Lung (tissue), 12 donors: ENCODE measurements around the gene MED31. TPM values are rescaled to one million over a fixed set of nuclear protein-coding genes. Genes with fewer than 3 reads are reported as not detected.

ENCODE experiments used
- ATAC-seq: fragments of 200-7000 bp; cut with Tn5 transposase; one replicate; pipeline ENCODE4 v1.9.1; 2020; ENCODE audit warnings: moderate number of reproducible peaks; ENCODE audit not compliant: insufficient read depth, low FRiP score
- DNase-seq, 3 donors: peaks; one replicate each; pipeline ENCODE4 v3.0.0-alpha.2; 2013 to 2017
- H3K27ac ChIP-seq, 2 donors: one replicate each; pipeline ENCODE4 v1.5.1; 2013; ENCODE audit warnings: mild to moderate bottlenecking in 2 of 2, moderate library complexity in 2 of 2, control low read depth in 1 of 2, inconsistent platforms in 1 of 2, low read depth in 1 of 2, low read length in 1 of 2
- H3K27me3 ChIP-seq, 3 donors: one replicate each; pipeline ENCODE4 v1.5.1; 2013; ENCODE audit warnings: low read length in 2 of 3; ENCODE audit not compliant: control insufficient read depth in 3 of 3, insufficient read depth in 3 of 3
- H3K36me3 ChIP-seq, 4 donors: one replicate each; pipeline ENCODE4 v1.5.1; 2013; ENCODE audit warnings: low read length in 4 of 4, mild to moderate bottlenecking in 1 of 4, moderate library complexity in 1 of 4; ENCODE audit not compliant: control insufficient read depth in 4 of 4, insufficient read depth in 4 of 4
- H3K4me1 ChIP-seq, 5 donors: one replicate each; pipeline ENCODE4 v1.5.1; 2013; ENCODE audit warnings: low read length in 5 of 5, mild to moderate bottlenecking in 2 of 5, moderate library complexity in 1 of 5; ENCODE audit not compliant: control insufficient read depth in 5 of 5, insufficient read depth in 5 of 5
- H3K4me3 ChIP-seq: one replicate; pipeline ENCODE4 v1.5.1; 2013; ENCODE audit warnings: mild to moderate bottlenecking, control low read depth, moderate library complexity
- H3K9ac ChIP-seq, 2 donors: one replicate each; pipeline ENCODE4 v1.5.1; 2013; ENCODE audit warnings: low read length in 2 of 2, control low read depth in 1 of 2; ENCODE audit not compliant: insufficient read depth in 1 of 2
- H3K9me3 ChIP-seq, 4 donors: one replicate each; pipeline ENCODE4 v1.5.1; 2013; ENCODE audit warnings: low read length in 3 of 4, mild to moderate bottlenecking in 1 of 4, moderate library complexity in 1 of 4; ENCODE audit not compliant: control insufficient read depth in 4 of 4, insufficient read depth in 3 of 4
- CTCF ChIP-seq: IDR thresholded peaks from 2 replicates; pipeline ENCODE4 v1.5.1; 2012; ENCODE audit warnings: mild to moderate bottlenecking; ENCODE audit errors: control extremely low read depth, extremely low read depth
- WGBS, 2 donors: extraction: QIAGEN DNeasy Blood & Tissue Kit; methylation state at CpG; one replicate each; pipeline ENCODE4 v1.1.7; 2013; 5-methylcytosine and 5-hydroxymethylcytosine counted together
- polyA plus RNA-seq, 2 donors: library from polyadenylated mRNA; stranded (reverse); fragments of 200-250 nt; gene quantifications; one replicate each; pipeline ENCODE4 v1.2.1, GENCODE V29; 2013
- total RNA-seq, 2 donors: library from RNA; depleted of rRNA in 1 of 2; stranded (reverse); fragments of >200 nt in 1 of 2; gene quantifications; one replicate each; pipeline ENCODE4 v1.2.1, GENCODE V29; 2014 to 2021
- donor health status: control.
- donor health status: control.
- donor health status: Bipolar disorder and iron deficiency.
- donor health status: healthy.
- donor health status: DM: yes; HTN: yes; CAD: no.

Gene MED31
- total and polyA plus RNA-seq, 4 donors, result 16.6 to 27.7 (median 19.2) TPM

DNA sequence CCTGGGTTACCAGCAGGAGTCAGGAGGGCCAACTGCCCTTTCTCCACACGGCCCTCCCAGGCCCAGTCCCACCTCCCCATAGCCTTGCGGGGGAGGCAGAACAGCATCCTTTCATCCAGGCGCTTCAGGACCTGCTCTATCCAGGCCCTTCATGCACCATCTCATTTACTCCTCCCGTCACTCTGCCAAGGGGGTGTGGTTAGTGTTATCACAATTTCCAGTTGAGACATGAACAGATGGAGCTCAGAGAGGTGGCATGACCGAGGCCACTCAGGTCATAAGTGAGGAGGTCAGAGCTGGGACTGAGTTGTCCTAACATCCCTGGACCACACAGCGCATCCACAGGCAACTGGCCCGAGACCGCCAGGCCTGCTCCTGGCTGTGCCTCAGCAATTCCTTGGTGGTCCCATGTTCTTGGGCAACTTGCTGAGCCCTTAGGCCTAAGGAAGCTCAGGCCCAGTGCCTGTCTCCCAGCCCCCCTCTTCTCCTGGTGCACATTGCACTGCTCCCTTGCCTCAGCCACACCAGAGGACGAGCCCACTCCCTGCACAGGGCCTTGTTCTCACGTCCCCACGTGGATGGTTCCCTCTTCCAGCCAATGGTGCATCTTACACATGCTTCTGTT, 23.9 kb upstream of the MED31 start:
- TF ChIP-seq CTCF, result no peak
- no peaks in the 10 kb centered on the region for H3K4me1 ChIP-seq
- DNase-seq (no peak), ATAC-seq (no peak)
- 83 to 84% methylated on average over 11 of the region's 11 CpGs for WGBS, 2 donors
- H3K36me3 ChIP-seq, result no peaks in the 10 kb centered on the region
- no peak overlapping the region for H3K4me3 ChIP-seq
- no peaks in the 10 kb centered on the region for H3K9me3 ChIP-seq
- H3K27me3 ChIP-seq, result no peaks in the 10 kb centered on the region
- no peak overlapping the region for H3K27ac ChIP-seq
- no peak overlapping the region for H3K9ac ChIP-seq

GRCh38 chr17:6674586-6674985, 23.2 kb upstream of the MED31 start:
- H3K9ac ChIP-seq, result no peak overlapping the region
- H3K27me3 ChIP-seq, result no peaks in the 10 kb centered on the region
- TF ChIP-seq CTCF, result no peak
- H3K36me3 ChIP-seq, result no peaks in the 10 kb centered on the region
- no peaks in the 10 kb centered on the region for H3K9me3 ChIP-seq
- no peak overlapping the region for H3K4me3 ChIP-seq
- H3K27ac ChIP-seq, result no peak overlapping the region
- DNase-seq, result no peak
- WGBS, 2 donors, result 93 to 97% methylated on average over 13 of the region's 13 CpGs
- no peak for ATAC-seq
- H3K4me1 ChIP-seq, result no peaks in the 10 kb centered on the region

GRCh38 chr17:6671431-6671830, 20.0 kb upstream of the MED31 start:
- Histone ChIP-seq H3K36me3 (no peaks in the 10 kb centered on the region), H3K27me3 (peaks cover 0 to 7% (median 4%) of the 10 kb centered on the region in 3 donors), H3K9me3 (no peaks in the 10 kb centered on the region), H3K27ac (no peak overlapping the region), H3K4me1 (no peaks in the 10 kb centered on the region), H3K9ac (no peak overlapping the region), H3K4me3 (no peak overlapping the region)
- DNase-seq, result no peak
- TF ChIP-seq CTCF, result no peak
- WGBS, 2 donors, result 83 to 85% methylated on average over 7 of the region's 7 CpGs
- no peak for ATAC-seq

DNA sequence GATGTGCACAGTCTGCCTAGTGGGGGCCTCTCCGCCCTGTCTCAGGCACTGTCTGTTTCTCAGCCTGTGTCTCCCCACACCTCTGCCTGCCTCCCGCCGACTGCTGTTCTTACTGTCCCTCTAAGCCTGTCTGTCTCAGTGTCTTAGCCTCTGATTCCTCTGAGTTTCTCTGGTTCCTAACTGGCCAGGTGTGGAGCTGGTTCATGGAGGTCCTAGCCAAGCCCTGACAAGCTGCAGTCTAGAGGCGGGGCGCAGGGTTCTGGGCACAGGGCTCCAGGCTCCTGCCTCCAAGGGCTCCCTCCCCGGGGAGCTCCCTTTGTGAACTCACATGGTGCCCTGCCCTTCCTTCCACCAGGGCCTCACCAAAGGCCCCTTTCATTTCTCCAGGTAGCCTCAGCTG, 19.6 kb upstream of the MED31 start:
- no peaks in the 10 kb centered on the region for H3K4me1 ChIP-seq
- no peak for ATAC-seq
- no peak overlapping the region for H3K27ac ChIP-seq
- no peak overlapping the region for H3K4me3 ChIP-seq
- 78 to 92% methylated on average over 6 of the region's 6 CpGs for WGBS, 2 donors
- no peaks in the 10 kb centered on the region for H3K36me3 ChIP-seq
- no peak for DNase-seq
- H3K9me3 ChIP-seq, result no peaks in the 10 kb centered on the region
- peaks cover 0 to 7% (median 4%) of the 10 kb centered on the region in 3 donors for H3K27me3 ChIP-seq
- H3K9ac ChIP-seq, result no peak overlapping the region
- no peak for TF ChIP-seq CTCF
